ENCODE results near the gene SCARB1. TPM values are rescaled to one million over a fixed set of nuclear protein-coding genes. Genes with fewer than 3 reads are reported as not detected.

The SCARB1 gene
- total and polyA plus RNA-seq, 8 donors, result 23.5 to 36.5 (median 30.4) TPM

- peak overlapping the region in 1 of 2 donors; percentile 84 for H3K4me3 ChIP-seq
- no peak for ATAC-seq
Observed at GRCh38 chr12:124861898-124862676, 1.6 kb downstream of the SCARB1 start.

GRCh38 chr12:124861492-124861891, 2.2 kb downstream of the SCARB1 start:
- Histone ChIP-seq H3K4me3 (no peak overlapping the region), H3K4me1 (peaks cover 2 to 44% of the 10 kb centered on the region in 2 donors), H3K27me3 (peaks cover 0 to 10% of the 10 kb centered on the region in 2 donors), H3K9me3 (no peaks in the 10 kb centered on the region), H3K27ac (no peak overlapping the region), H3K36me3 (no peaks in the 10 kb centered on the region)
- ATAC-seq (peak; percentile 7), DNase-seq (peak in 1 of 4 donors; percentile 82)
- intact Hi-C loops (cut with DNase I), result no loop called here
- TF ChIP-seq CTCF (IDR thresholded peaks at IDR 0.05), result no peak

More at GRCh38 chr12:124861898-124862676, 1.6 kb downstream of the SCARB1 start:
- H3K9me3 ChIP-seq, result no peaks in the 10 kb centered on the region
- no peak for DNase-seq
- peaks cover 0 to 44% of the 10 kb centered on the region in 2 donors for H3K4me1 ChIP-seq
- no peaks in the 10 kb centered on the region for H3K36me3 ChIP-seq
- H3K27me3 ChIP-seq, result peaks cover 0 to 10% of the 10 kb centered on the region in 2 donors
- H3K27ac ChIP-seq, result no peak overlapping the region
- TF ChIP-seq CTCF (IDR thresholded peaks at IDR 0.05), result no peak
- intact Hi-C loops (cut with DNase I), result no loop called here

- Histone ChIP-seq H3K27me3 (peaks cover 0 to 7% of the 10 kb centered on the region in 2 donors), H3K27ac (no peak overlapping the region), H3K4me1 (peaks cover 8 to 42% of the 10 kb centered on the region in 2 donors), H3K4me3 (no peak overlapping the region), H3K36me3 (no peaks in the 10 kb centered on the region), H3K9me3 (no peaks in the 10 kb centered on the region)
- DNase-seq (no peak), ATAC-seq (no peak)
- intact Hi-C loops (cut with DNase I), result no loop called here
- TF ChIP-seq CTCF (IDR thresholded peaks at IDR 0.05), result no peak
Observed at GRCh38 chr12:124857921-124858461, 5.7 kb downstream of the SCARB1 start.

- intact Hi-C loops (cut with DNase I), result no loop called here
- Histone ChIP-seq H3K27ac (peak overlapping the region in 1 of 2 donors; percentile 21), H3K36me3 (no peaks in the 10 kb centered on the region), H3K27me3 (no peaks in the 10 kb centered on the region), H3K4me1 (peaks cover 8 to 42% of the 10 kb centered on the region in 2 donors), H3K9me3 (no peaks in the 10 kb centered on the region), H3K4me3 (no peak overlapping the region)
- no peak for ATAC-seq
- DNase-seq, result peak in 1 of 4 donors; percentile 67
- TF ChIP-seq CTCF (IDR thresholded peaks at IDR 0.05), result no peak
Observed at GRCh38 chr12:124856842-124857178, 6.9 kb downstream of the SCARB1 start.

GRCh38 chr12:124856132-124856841, 7.4 kb downstream of the SCARB1 start:
- peak in 1 of 2 donors; percentile 14 for TF ChIP-seq CTCF (IDR thresholded peaks at IDR 0.05)
- Histone ChIP-seq H3K27ac (peak overlapping the region in 1 of 2 donors; percentile 21), H3K27me3 (no peaks in the 10 kb centered on the region), H3K4me3 (no peak overlapping the region), H3K4me1 (peaks cover 8 to 48% of the 10 kb centered on the region in 2 donors), H3K9me3 (no peaks in the 10 kb centered on the region), H3K36me3 (no peaks in the 10 kb centered on the region)
- intact Hi-C loops (cut with DNase I), result no loop called here
- DNase-seq, result no peak
- peak; percentile 9 for ATAC-seq

All from left lung (tissue), 10 donors.